GM23338 (cell line): Measurements from ENCODE around the gene DAAM1. TPM values are rescaled to one million over a fixed set of nuclear protein-coding genes. Genes with fewer than 3 reads are reported as not detected.

Source experiments
- ATAC-seq: fragments of 200-7000 bp; cut with Tn5 transposase; 3 replicates; pipeline ENCODE4 v1.9.1; 2020
- DNase-seq: peaks from one replicate; pipeline ENCODE4 v3.0.0-alpha.2; 2015; ENCODE audit warnings: low spot score
- H2AFZ ChIP-seq: fragments of 200-600 bp; sonication (generic); 2 replicates; pipeline ENCODE4 v1.8.0; 2016; ENCODE audit warnings: antibody characterized with exemption, mild to moderate bottlenecking, moderate library complexity
- H3F3A ChIP-seq: fragments of 200-600 bp; sonication (generic); replicated peaks from 2 replicates; pipeline ENCODE4 v1.8.0; 2017; ENCODE audit warnings: antibody characterized with exemption, mixed run types, low read depth
- H3K27ac ChIP-seq: fragments of 200-600 bp; sonication (generic); 2 replicates; pipeline ENCODE4 v1.6.1; 2016; ENCODE audit warnings: low read depth
- H3K27me3 ChIP-seq: fragments of 200-600 bp; sonication (generic); 2 replicates; pipeline ENCODE4 v1.8.0; 2016; ENCODE audit warnings: mild to moderate bottlenecking, mixed run types, moderate library complexity; ENCODE audit not compliant: insufficient read depth
- H3K36me3 ChIP-seq: fragments of 200-600 bp; sonication (generic); 2 replicates; pipeline ENCODE4 v1.8.0; 2016; ENCODE audit warnings: mild to moderate bottlenecking; ENCODE audit not compliant: insufficient read depth
- H3K4me1 ChIP-seq: fragments of 200-600 bp; sonication (generic); 2 replicates; pipeline ENCODE4 v1.8.0; 2016; ENCODE audit warnings: mild to moderate bottlenecking, moderate library complexity; ENCODE audit not compliant: insufficient read depth
- H3K4me2 ChIP-seq: fragments of 200-600 bp; sonication (generic); 2 replicates; pipeline ENCODE4 v1.7.1; 2017; ENCODE audit warnings: mixed run types
- H3K4me3 ChIP-seq: fragments of 200-600 bp; sonication (generic); 2 replicates; pipeline ENCODE4 v1.6.1; 2016; ENCODE audit warnings: mixed run types
- H3K79me2 ChIP-seq: fragments of 200-600 bp; sonication (generic); replicated peaks from 2 replicates; pipeline ENCODE4 v1.8.0; 2017; ENCODE audit warnings: mild to moderate bottlenecking; ENCODE audit not compliant: insufficient read depth
- H3K9me2 ChIP-seq: fragments of 200-600 bp; sonication (generic); 2 replicates; pipeline ENCODE4 v1.8.0; 2017; ENCODE audit not compliant: insufficient read depth
- H4K20me1 ChIP-seq: fragments of 200-600 bp; sonication (generic); replicated peaks from 2 replicates; pipeline ENCODE4 v1.8.0; 2017; ENCODE audit warnings: mild to moderate bottlenecking; ENCODE audit not compliant: insufficient read depth
- H3K27ac Mint-ChIP-seq: 2 replicates; pipeline ENCODE4 v1.8.0; 2020; ENCODE audit warnings: inconsistent platforms, mild to moderate bottlenecking, moderate library complexity, mixed read lengths
- H3K27me3 Mint-ChIP-seq: 3 replicates; pipeline ENCODE4 v1.8.0; 2022; ENCODE audit warnings: low read depth, mild to moderate bottlenecking, moderate library complexity, mixed read lengths, inconsistent platforms; ENCODE audit not compliant: insufficient read depth, poor library complexity
- H3K36me3 Mint-ChIP-seq: 3 replicates; pipeline ENCODE4 v1.8.0; 2021; ENCODE audit warnings: low read depth, mild to moderate bottlenecking, inconsistent platforms, moderate library complexity, mixed read lengths
- H3K4me1 Mint-ChIP-seq: 3 replicates; pipeline ENCODE4 v1.8.0; 2020; ENCODE audit warnings: mild to moderate bottlenecking, inconsistent platforms, mixed read lengths
- H3K4me3 Mint-ChIP-seq: 3 replicates; pipeline ENCODE4 v1.8.0; 2021; ENCODE audit warnings: moderate library complexity, mild to moderate bottlenecking, inconsistent platforms, mixed read lengths
- H3K9me3 Mint-ChIP-seq: 3 replicates; pipeline ENCODE4 v1.8.0; 2020; ENCODE audit warnings: moderate library complexity, mild to moderate bottlenecking, inconsistent platforms, mixed read lengths
- CREB1 ChIP-seq: fragments of 250-450 bp; sonication (Bioruptor Pico); IDR thresholded peaks from 2 replicates; pipeline ENCODE4 v1.5.0; 2020; ENCODE audit warnings: low read depth, mild to moderate bottlenecking, moderate library complexity
- CTCF ChIP-seq, 2 experiments: fragments of 200-600 bp in 1 of 2; sonication (generic) in 1 of 2; conservative IDR thresholded peaks; 2 replicates each; pipeline versions ENCODE4 v1.5.1 to v1.6.1; 2016 to 2017; ENCODE audit warnings: antibody characterized with exemption in 2 of 2, low read depth in 2 of 2, mild to moderate bottlenecking in 2 of 2, moderate library complexity in 1 of 2
- ETS1 ChIP-seq: IDR thresholded peaks from 2 replicates; pipeline ENCODE4 v1.6.1; 2016; ENCODE audit warnings: antibody characterized with exemption
- EZH2 ChIP-seq: fragments of 200-600 bp; sonication (generic); IDR thresholded peaks from one replicate; pipeline ENCODE4 v1.8.0; 2017; ENCODE audit warnings: antibody characterized with exemption, mild to moderate bottlenecking, low read depth; ENCODE audit not compliant: unreplicated experiment
- JUNB ChIP-seq: IDR thresholded peaks from one replicate; pipeline ENCODE4 v1.6.1; 2016; ENCODE audit warnings: antibody characterized with exemption; ENCODE audit not compliant: unreplicated experiment
- NANOG ChIP-seq: IDR thresholded peaks from 2 replicates; pipeline ENCODE4 v1.6.1; 2016; ENCODE audit warnings: antibody characterized with exemption, borderline replicate concordance
- POLR2AphosphoS5 ChIP-seq: IDR thresholded peaks from 2 replicates; pipeline ENCODE4 v1.6.1; 2016; ENCODE audit warnings: antibody characterized with exemption, low read depth
- STAT1 ChIP-seq: IDR thresholded peaks from one replicate; pipeline ENCODE4 v1.6.1; 2016; ENCODE audit warnings: antibody characterized with exemption; ENCODE audit not compliant: unreplicated experiment
- ZNF331 ChIP-seq: fragments of 250-450 bp; sonication (Bioruptor Pico); IDR thresholded peaks from 2 replicates; pipeline ENCODE4 v1.5.0; 2020; ENCODE audit warnings: low read depth, mild to moderate bottlenecking, moderate library complexity
- polyA plus RNA-seq: library from polyadenylated mRNA; unstranded; fragments of >200 nt; fragmentation: Nextera tagmentation; extraction: Ambion mirVana; gene quantifications from 2 replicates; pipeline ENCODE4 v1.2.1, GENCODE V29; 2016
- total RNA-seq: library from RNA; depleted of rRNA; stranded (reverse); fragments of >200 nt; shearing (Covaris generic); gene quantifications from 2 replicates; pipeline ENCODE4 v1.2.3, GENCODE V29; 2014

DAAM1 gene
- total and polyA plus RNA-seq, 2 experiments from 2014 or later: 36.3 to 42.1 TPM

- Mint-ChIP-seq H3K36me3 (no peaks in the 10 kb centered on the region), H3K9me3 (no peaks in the 10 kb centered on the region), H3K27me3 (no peaks in the 10 kb centered on the region), H3K4me3 (no peak overlapping the region), H3K4me1 (peaks cover 3% of the 10 kb centered on the region; the same call in 2 of the 3 replicates), H3K27ac (no peak overlapping the region)
- Histone ChIP-seq H3K27me3 (no peaks in the 10 kb centered on the region), H4K20me1 (0 out of 2 replicates have a peak, but pooled peaks cover 6% of the 10 kb centered on the region), H3K4me3 (no peak overlapping the region), H3K79me2 (peaks cover 15% of the 10 kb centered on the region), H3K27ac (no peak overlapping the region), H3K9me2 (0 out of 2 replicates have a peak, but pooled peaks cover 10% of the 10 kb centered on the region), H3F3A (no peaks in the 10 kb centered on the region), H2AFZ (no peak overlapping the region), H3K4me1 (no peaks in the 10 kb centered on the region), H3K4me2 (no peak overlapping the region), H3K36me3 (no peaks in the 10 kb centered on the region)
- no peak for ATAC-seq
- TF ChIP-seq ZNF331 (no peak), NANOG (no peak), STAT1 (no peak), CREB1 (CRISPR knock-in tag) (no peak), ETS1 (no peak), CTCF (conservative IDR thresholded peaks at IDR 0.05; ENCODE audit: low read depth in 2 of 2) (no peak), POLR2AphosphoS5 (no peak)
- no peak for DNase-seq
These were observed 40.0 kb downstream of the DAAM1 start for GRCh38 chr14:59228421-59228820.

DNA sequence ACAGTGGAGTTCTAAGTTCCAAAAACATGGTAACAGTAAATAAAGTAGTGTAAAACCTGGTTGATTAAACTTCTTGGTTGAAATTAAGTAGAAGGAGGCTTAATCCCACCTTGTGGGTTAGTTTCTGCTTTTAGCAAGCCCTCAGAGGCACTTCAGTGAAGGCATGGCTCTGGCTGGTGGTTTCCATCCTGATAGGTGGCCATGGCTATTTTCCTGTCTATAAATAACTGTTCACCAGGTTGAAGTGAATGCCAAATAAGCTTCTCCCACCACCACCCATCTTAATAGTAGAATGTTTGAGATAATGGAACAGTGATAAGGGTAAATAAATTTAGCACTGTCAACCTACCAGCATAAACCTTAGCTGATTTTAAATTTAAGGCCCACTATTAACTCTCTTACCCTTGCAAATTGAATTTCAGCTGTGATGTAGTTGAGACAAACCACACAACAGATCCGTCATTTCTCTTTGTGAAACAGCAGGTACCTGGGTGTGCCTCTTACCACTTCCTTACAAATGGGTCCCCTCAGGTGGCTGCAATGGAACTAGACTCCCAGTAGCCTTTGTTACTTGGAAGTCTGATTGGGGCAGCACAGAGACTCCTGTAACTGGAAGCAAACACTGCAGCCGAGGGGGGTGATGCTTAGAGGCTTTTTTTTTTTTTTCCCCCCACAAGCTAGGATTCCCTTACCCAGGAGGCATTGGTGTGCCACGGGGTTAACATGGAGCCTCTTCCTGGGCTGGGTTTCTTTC, 41.4 kb downstream of the DAAM1 start:
- Histone ChIP-seq H3K79me2 (peaks cover 24% of the 10 kb centered on the region), H3K27ac (no peak overlapping the region), H3K4me3 (no peak overlapping the region), H3K27me3 (no peaks in the 10 kb centered on the region), H3K4me2 (no peak overlapping the region), H3K36me3 (no peaks in the 10 kb centered on the region), H3F3A (no peaks in the 10 kb centered on the region), H4K20me1 (0 out of 2 replicates have a peak, but pooled peaks cover 3% of the 10 kb centered on the region), H3K4me1 (no peaks in the 10 kb centered on the region), H3K9me2 (no peaks in the 10 kb centered on the region), H2AFZ (no peak overlapping the region)
- DNase-seq (no peak), ATAC-seq (no peak)
- Mint-ChIP-seq H3K36me3 (no peaks in the 10 kb centered on the region), H3K27me3 (no peaks in the 10 kb centered on the region), H3K4me3 (no peak overlapping the region), H3K4me1 (peaks cover 3% of the 10 kb centered on the region; the same call in 2 of the 3 replicates), H3K9me3 (no peaks in the 10 kb centered on the region), H3K27ac (no peak overlapping the region)
- no peak for TF ChIP-seq STAT1
- no peak for TF ChIP-seq ETS1
- no peak for TF ChIP-seq CREB1 (CRISPR knock-in tag)
- TF ChIP-seq CTCF (conservative IDR thresholded peaks at IDR 0.05; ENCODE audit: low read depth in 2 of 2): no peak
- TF ChIP-seq JUNB: no peak
- no peak for TF ChIP-seq EZH2
